A549 treated with dexamethasone at 1 μM for 4 hours (cell line): Measurements from ENCODE around the gene LYSMD4. TPM values are rescaled to one million over a fixed set of nuclear protein-coding genes. Genes with fewer than 3 reads are reported as not detected.

Experiments
- total RNA-seq: library from RNA; stranded (reverse); fragments of 200-300 nt; extraction: Qiagen RNA extraction; gene quantifications from 5 replicates; pipeline ENCODE4 v1.2.3, GENCODE V29; 2022

LYSMD4 gene
- total RNA-seq, result 3.0 to 4.2 TPM (median 3.3 TPM) in 5 replicates

DNA sequence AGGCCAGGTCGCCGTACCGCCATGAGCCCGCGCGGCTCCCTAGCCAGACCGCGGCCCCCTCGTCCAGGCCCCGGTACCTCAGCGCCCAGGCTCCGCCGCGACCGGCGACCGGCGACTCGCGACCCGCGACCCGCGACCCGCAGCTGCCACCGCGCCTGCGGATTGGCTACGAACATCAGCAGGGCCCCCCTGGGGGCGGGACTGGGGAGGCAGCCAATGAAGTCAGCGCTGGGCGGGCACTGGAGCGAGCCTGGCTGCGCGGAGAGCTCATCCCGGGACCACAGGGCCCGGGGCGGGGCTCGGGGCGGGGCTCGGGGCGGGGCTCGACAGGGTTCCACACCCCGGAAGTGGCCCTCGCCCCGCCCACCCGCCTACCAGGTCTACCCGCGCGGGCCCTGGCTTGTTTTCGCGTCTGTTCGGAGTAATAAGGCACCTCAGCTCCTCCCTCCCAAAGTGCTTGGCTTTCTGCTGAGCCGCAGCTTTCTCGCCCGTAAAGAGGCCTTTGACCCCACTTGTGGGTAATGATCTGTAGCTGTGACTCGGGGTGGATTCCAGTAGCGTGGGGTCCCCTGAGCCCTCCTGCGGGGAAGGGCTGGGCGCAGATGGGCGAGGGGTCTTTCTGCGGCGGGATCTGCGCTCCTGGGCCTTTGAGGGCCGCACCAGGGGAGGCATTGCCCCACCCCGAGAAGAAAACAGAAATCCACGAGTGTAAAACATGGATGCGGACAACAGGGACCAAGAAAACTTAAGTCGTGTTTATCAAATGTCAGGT lies at the start of gene LYSMD4:
LYSMD4 (minus strand) TSS at position 170 of the 772 bp plus-strand sequence. CDS start 1,438 bp downstream, outside the sequence.

Other genes with a start within 250 kb of the LYSMD4 start
- gene MEF2A, start 167.5 kb downstream of the LYSMD4 start, total RNA-seq, result 12.7 to 17.8 TPM (median 15.8 TPM) in 5 replicates